ENCODE data around the gene RANBP3.
"Not testable (repeated sequence)": the region's sequence is repeated elsewhere in the genome, so short reads cannot be mapped to it uniquely, and the experiment has no call there.

The RANBP3 gene

DNA sequence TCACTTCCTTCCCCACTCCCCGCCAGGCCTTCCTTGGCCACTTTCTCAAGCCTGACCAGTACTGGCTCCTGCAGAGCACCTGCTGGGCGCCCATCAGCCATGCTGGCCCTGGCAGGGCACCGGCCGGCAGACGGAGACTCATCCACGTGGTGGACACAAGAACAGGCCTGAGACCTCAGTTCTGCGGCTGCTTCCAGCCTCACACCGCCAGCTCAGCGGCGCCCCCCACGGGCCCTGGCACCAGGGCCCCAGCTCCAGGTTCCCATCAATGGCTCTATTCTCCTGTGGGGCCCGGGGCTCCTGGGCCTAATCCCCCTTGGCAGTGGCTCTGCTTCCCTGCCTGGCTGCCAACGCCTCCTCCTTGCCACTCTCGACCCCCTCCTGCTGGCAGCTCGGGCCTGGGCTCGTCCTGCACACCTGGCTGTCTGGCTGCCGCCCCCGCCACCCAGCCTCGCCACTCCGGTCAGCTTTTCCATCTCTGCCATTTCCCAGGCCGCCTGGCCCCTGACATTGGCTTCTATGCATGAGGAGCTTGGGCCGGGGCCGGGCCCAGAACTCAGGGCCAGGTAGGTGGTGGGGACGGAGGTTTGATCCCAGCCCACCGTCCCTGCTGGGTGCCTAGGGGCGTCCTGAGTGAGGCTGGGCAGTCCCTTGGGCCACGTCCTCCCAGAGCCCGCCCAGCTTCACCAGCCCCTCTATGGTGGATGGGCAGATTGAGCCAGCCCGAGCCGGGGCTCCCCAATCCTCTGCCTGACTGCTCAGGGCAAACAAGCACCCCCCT is 80.6 kb downstream of the RANBP3 start:
- no peak for DNase-seq

- no peak for DNase-seq
These were observed 81.4 kb downstream of the RANBP3 start for GRCh38 chr19:5896365-5897076.

DNA sequence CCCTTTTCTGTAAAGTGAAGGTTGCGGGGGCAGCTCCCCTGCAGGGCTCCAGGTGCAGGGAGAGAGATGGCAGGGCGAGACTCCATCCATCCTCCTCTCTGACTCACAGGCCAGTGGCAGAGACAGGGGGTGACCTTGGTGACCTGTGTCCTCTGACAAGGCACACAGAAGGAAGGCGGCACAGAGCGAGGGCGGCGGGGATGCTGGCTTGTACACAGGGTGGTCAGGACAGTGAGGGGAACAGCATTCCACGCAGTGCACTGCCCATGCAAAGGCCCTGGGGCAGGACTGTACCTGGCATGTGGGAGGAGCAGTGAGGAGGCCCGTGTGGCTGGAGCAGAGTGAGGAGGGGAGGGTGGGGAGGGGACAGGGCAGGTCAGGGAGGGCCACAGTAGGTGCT is 82.0 kb downstream of the RANBP3 start:
- DNase-seq, result no peak

DNA sequence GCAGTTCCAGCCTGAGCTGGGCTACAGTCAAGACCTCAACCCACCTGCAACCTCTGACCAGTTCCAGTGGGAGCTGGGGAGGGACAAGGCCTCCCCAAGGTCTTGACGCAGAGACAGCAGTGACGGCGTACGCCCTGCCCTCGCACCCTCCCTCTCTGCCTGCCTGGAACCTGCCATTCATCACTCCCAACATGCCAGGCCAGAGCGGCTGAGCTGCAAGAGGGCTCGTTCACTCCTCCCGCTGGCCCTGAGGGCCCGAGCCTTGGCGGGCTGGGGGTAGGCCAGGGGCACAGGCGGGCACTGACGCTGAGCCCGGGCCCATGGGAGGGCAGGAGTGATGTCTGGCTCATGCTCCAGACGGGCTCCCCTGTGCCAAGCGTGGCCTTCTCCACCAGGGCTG is 82.5 kb downstream of the RANBP3 start:
- DNase-seq, result no peak

DNA sequence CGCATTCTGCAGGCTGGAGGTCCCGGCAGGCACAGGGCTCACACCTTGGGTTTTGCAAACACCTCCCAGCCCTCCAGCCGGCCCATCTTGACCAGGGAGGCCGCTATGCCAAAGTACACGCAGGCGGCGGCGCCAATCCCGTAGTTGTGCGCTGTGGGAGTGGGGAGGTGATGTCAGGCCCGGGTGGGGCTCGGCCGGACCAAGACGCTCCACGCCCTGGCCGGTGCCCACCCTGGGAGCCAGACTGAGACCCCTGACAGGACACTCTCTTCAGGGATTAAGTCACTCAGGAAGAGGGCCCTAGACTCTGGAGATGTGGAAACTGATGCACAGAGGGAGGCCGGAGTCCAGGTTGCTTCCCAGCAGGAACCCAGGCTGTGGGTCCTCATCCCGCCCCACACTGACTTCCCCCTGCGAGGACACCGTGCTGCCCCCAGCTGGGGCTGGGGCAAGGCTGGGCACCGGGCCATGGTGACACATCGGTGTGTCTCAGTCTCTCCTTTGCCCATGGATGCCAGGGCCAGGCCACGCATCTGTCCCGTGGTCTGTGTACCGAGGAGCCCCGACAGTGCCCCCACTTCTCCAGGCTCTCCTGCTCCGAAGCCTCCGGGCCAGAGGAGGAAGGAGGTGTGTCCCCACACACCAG is 83.1 kb downstream of the RANBP3 start:
- DNase-seq, result no peak

DNA sequence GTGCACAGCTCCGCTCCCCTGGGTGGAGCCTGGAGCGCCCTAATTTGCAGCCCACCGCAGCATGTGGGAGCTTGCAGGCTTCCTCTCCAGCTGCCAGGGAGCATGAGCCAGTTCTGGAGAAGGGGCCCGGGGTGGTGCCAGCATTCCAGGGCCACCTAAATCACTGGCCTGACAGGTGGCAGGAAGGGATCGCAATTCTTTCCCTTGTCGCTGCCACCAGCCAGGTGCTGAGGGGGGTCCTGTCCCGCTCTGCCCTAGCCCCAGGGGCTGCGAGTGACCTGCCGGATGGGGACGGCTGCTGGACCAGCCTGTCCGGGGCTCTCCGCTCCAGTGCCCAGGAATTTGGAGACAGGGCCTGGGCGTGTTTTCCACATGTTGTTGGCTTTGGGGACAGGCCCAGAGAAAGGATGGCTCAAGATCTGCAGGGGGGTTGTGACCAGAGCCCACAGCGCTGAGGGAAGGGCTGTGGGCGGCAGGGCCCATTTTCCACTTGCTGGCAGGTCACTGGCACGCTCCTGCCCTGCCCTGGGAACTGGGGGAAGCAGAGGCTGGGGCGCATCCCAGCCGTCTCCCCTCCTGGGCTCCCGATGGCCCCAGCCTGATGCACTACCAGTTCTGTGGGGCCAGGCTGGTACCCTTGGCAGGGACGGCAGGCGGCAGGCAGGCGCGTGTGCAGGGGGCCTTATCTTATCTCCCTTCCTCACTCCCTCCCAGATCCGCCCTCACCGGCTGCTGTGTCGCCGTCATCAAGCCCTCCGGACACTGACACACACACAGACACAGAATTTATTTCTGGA is 83.8 kb downstream of the RANBP3 start:
- DNase-seq, result peak; percentile 58

DNA sequence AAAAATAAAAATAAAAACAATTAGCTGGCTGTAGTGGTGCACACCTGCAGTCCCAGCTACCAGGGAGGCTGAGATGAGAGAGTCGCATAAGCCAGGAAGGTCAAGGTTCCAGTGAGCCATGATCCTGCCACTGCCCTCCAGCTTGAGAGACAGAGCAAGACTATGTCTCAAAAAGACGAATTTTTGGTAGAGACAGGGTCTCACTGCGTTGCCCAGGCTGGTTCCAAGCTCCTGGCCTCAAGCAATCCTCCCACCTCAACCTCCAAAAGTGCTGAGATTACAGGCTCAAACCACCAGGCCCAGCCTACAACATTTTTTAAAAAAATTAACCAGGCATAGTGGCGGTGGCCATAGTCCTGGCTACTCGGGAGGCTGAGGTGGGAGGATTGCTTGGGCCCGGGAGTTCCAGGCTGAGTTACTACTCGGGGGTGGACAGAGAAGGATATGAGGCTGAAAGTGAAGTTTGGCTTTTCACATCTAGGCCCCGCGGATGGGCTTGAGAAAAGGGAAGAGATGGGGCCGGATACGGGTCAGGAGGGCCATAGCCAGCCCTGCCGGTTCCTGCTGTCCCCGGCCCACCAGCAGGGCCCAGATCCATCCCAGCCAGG is 84.5 kb downstream of the RANBP3 start:
- DNase-seq, result no peak

DNA sequence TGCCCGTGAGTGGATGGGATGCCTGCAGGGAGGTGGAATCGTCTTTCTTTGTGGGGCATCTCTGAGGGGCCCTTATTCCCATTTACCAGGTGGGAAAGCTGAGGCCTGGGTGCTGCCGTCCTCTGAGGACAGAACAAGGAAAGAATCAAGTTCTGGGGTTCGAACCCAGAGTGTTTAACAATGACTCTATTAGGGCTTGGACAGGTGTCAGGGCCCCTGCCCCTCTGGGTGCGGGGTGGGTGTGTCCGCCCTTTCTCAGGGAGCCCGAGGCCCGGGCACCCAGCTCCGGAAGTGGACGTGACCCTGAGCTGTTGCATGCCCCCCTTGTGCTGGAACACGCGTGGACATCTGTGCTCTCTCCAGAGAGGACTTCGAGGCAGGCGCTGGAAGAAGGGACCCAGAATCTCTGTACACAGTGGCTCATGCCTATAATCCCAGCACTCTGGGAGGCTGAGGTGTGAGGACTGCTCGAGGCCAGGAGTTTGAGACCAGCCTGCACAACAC is 85.1 kb downstream of the RANBP3 start:
- no peak for DNase-seq

- DNase-seq, result peak; percentile 20
These were observed 85.8 kb downstream of the RANBP3 start for GRCh38 chr19:5891938-5892771.

DNA sequence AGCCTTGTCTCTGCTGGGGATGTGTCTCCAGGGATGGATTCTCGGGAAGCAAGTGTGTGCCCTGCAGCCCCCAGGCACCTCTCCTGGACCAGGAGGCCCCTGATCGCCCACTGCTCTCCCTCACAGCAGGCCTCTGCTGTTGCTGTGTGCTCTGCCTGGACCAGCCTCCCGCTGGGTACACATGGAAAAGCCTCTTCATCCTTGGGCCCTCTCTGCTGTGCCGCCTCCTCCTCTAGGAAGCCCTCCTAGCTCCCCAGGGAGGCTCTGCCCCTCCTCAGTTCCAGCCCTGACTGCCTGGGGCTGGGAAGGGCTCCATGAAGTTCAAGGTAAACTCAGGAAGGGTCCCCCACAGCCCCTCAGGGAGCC is 86.4 kb downstream of the RANBP3 start:
- no peak for DNase-seq

- DNase-seq, result no peak
These were observed 87.8 kb downstream of the RANBP3 start for GRCh38 chr19:5890099-5890498.

- DNase-seq, result no peak
These were observed 88.5 kb downstream of the RANBP3 start for GRCh38 chr19:5889288-5889971.

DNA sequence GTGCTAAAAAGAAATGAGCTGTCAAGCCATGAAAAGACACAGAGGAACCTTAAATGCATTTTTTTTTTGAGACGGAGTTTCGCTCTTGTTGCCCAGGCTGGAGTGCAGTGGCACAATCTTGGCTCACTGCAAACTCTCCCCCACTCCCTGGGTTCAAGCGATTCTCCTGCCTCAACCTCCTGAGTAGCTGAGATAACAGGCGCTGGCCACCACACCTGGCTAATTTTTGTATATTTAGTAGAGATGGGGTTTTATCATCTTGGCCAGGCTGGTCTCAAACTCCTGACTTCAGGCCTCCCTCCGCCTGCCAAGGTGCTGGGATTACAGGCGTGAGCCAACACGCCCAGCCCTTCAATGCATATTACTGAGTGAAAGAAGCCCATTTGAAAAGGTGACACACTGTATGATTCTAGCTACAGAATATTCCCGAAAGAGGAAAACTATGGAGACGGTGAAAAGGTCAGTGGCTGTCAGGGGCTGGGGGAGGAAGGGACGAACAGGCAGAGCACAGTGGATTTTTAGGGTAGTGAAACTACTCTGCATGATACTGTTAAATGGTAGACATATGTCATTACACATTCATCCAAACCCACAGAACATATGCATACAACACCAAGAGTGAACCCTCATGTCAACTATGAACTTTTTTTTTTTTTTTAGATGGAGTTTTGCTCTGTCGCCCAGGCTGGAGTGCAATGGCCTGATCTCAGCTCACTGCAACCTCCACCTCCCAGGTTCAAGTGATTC is 93.7 kb downstream of the RANBP3 start:
- DNase-seq, result not testable (repeated sequence)

GRCh38 chr19:5883157-5883873 is 94.6 kb downstream of the RANBP3 start:
- not testable (repeated sequence) for DNase-seq

GRCh38 chr19:5882421-5882968 is 95.4 kb downstream of the RANBP3 start:
- no peak for DNase-seq

- no peak for DNase-seq
These were observed 96.2 kb downstream of the RANBP3 start for GRCh38 chr19:5881543-5882299.

DNA sequence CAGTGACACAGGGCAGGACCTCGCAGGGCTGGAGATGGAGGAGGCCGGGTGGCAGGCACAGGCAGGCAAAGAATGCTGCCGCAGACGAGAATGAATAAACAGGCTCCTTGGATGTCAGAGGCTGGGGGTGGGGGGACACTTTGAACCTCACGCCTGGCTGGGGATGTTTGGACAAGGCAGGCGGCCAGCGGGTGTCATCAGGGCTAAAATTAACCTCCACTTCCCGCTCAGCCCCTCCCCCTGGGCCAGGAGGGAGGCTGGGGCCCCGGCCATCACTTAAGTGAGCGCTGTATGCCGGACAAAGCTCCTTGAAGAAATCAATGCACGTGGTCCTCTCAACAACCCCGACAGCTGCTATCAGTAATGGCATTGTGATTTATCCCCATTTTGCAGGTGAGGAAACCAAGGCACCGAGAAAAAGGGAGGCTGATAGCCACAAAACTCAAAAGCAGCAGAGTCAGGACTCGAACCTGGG is 97.3 kb downstream of the RANBP3 start:
- DNase-seq, result no peak

GRCh38 chr19:5880196-5880595 is 97.7 kb downstream of the RANBP3 start:
- DNase-seq, result no peak
